Measurements from ENCODE around the gene ENAH. TPM values are rescaled to one million over a fixed set of nuclear protein-coding genes. Genes with fewer than 3 reads are reported as not detected.

Gene ENAH
- total RNA-seq, 1 experiment from 2014 or later = 285 TPM

- Histone ChIP-seq H3K14ac (ENCODE audit: insufficient read depth, low read length) (no peak overlapping the region), H3K23ac (ENCODE audit: insufficient read length, low read depth, low read length) (no peak overlapping the region), H3K9ac (ENCODE audit: extremely low read depth, insufficient read length, low read length) (no peak overlapping the region), H3K18ac (ENCODE audit: insufficient read length, low read depth, low read length) (no peak overlapping the region), H3K79me2 (ENCODE audit: insufficient read depth, low read length) (no peaks in the 10 kb centered on the region), H3K4me2 (ENCODE audit: insufficient read depth, insufficient read length, low read length) (no peak overlapping the region), H2BK120ac (ENCODE audit: low read depth, low read length, poor library complexity, severe bottlenecking) (no peak overlapping the region), H4K5ac (ENCODE audit: insufficient read length, low read depth, low read length) (no peak overlapping the region), H3K56ac (ENCODE audit: insufficient read length, low read depth, low read length) (no peak overlapping the region), H4K8ac (replicated peaks; ENCODE audit: insufficient read length, low read depth, low read length) (no peak overlapping the region), H2BK5ac (ENCODE audit: insufficient read length, low read length) (no peak overlapping the region), H2AK5ac (ENCODE audit: insufficient read length, low read length) (no peak overlapping the region), H3K9me3 (ENCODE audit: control insufficient read depth, low read depth, low read length) (no peaks in the 10 kb centered on the region), H4K91ac (ENCODE audit: insufficient read length, low read depth, low read length) (no peak overlapping the region), H2BK15ac (ENCODE audit: low read depth, low read length) (no peak overlapping the region), H3K4ac (ENCODE audit: low read depth, low read length) (no peak overlapping the region), H2BK20ac (ENCODE audit: low read depth, low read length, poor library complexity, severe bottlenecking) (no peak overlapping the region), H2AFZ (ENCODE audit: low read length) (no peak overlapping the region), H3K27me3 (ENCODE audit: insufficient read depth, low read length) (no peaks in the 10 kb centered on the region), H3K4me1 (ENCODE audit: insufficient read depth, low read length) (no peaks in the 10 kb centered on the region), H3K79me1 (ENCODE audit: insufficient read depth, low read depth, low read length, poor library complexity, severe bottlenecking) (no peaks in the 10 kb centered on the region), H3T11ph (ENCODE audit: low read length) (no peak overlapping the region), H3K23me2 (ENCODE audit: insufficient read length, low read depth, low read length, poor library complexity, severe bottlenecking) (no peaks in the 10 kb centered on the region), H4K20me1 (ENCODE audit: control insufficient read depth, insufficient read depth, insufficient read length) (no peaks in the 10 kb centered on the region), H2BK12ac (ENCODE audit: insufficient read length, low read depth, low read length) (no peak overlapping the region), H3K27ac (ENCODE audit: insufficient read length, low read depth, low read length) (no peak overlapping the region)
- no CpG with 5 or more reads among the region's 2 CpGs for WGBS (ENCODE audit: extremely low coverage, insufficient read length, low lambda C conversion rate)
- Mint-ChIP-seq H3K27me3 (ENCODE audit: low read depth) (no peaks in the 10 kb centered on the region), H3K36me3 (ENCODE audit: insufficient read depth in 1 of 3, low read depth in 3 of 3) (peaks cover 0 to 7% (median 4%) of the 10 kb centered on the region in 3 experiments; a peak in 2 of 7 replicates), H3K27ac (no peak overlapping the region), H3K4me3 (no peak overlapping the region), H3K9me3 (peaks cover 8 to 9% of the 10 kb centered on the region in 2 experiments), H3K4me1 (no peaks in the 10 kb centered on the region)
- DNase-seq = no peak
- TF ChIP-seq, protein P1, sequence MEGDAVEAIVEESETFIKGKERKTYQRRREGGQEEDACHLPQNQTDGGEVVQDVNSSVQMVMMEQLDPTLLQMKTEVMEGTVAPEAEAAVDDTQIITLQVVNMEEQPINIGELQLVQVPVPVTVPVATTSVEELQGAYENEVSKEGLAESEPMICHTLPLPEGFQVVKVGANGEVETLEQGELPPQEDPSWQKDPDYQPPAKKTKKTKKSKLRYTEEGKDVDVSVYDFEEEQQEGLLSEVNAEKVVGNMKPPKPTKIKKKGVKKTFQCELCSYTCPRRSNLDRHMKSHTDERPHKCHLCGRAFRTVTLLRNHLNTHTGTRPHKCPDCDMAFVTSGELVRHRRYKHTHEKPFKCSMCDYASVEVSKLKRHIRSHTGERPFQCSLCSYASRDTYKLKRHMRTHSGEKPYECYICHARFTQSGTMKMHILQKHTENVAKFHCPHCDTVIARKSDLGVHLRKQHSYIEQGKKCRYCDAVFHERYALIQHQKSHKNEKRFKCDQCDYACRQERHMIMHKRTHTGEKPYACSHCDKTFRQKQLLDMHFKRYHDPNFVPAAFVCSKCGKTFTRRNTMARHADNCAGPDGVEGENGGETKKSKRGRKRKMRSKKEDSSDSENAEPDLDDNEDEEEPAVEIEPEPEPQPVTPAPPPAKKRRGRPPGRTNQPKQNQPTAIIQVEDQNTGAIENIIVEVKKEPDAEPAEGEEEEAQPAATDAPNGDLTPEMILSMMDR (conservative IDR thresholded peaks at IDR 0.05) = no peak
Observed at GRCh38 chr1:225691377-225691776, 38.5 kb upstream of the ENAH start.
